DMS 273 treated with DMSO at 0.1 percent for 48 hours (cell line): ENCODE results near the gene HLA-B.
"Not testable (repeated sequence)": the region's sequence is repeated elsewhere in the genome, so short reads cannot be mapped to it uniquely, and the experiment has no call there.

Experiments
- DNase-seq: peaks from one replicate; lab custom pipeline; 2025; lab: John Stamatoyannopoulos, UW

HLA-B gene

GRCh38 chr6:31383149-31383548 lies 26.2 kb upstream of the HLA-B start:
- no peak for DNase-seq

- no peak for DNase-seq
Observed at GRCh38 chr6:31381666-31382065, 24.7 kb upstream of the HLA-B start.

GRCh38 chr6:31379850-31380249 lies 22.9 kb upstream of the HLA-B start:
- no peak for DNase-seq

GRCh38 chr6:31378721-31379103 lies 21.7 kb upstream of the HLA-B start:
- DNase-seq, result no peak

GRCh38 chr6:31378062-31378720 lies 21.2 kb upstream of the HLA-B start:
- no peak for DNase-seq

DNA sequence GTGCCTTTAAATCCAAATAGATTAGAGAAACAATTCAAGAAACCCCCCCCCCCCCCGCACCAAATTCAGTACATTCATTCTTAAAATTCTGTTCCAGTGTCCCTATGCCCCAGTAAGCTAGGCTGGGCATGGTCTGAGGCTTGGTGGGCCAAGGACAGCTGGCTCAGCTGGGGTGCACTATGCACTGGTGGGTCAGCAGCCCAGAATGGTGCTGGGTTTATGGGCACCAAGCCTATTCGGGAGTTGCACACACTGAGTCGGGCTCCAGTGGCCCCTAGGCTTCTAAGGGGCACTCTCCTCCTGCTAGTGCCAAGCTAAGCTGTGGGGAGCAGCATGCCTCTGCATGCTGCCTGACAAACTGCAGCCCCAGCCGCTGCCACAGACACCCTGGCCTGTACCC lies 20.1 kb upstream of the HLA-B start:
- no peak for DNase-seq

DNA sequence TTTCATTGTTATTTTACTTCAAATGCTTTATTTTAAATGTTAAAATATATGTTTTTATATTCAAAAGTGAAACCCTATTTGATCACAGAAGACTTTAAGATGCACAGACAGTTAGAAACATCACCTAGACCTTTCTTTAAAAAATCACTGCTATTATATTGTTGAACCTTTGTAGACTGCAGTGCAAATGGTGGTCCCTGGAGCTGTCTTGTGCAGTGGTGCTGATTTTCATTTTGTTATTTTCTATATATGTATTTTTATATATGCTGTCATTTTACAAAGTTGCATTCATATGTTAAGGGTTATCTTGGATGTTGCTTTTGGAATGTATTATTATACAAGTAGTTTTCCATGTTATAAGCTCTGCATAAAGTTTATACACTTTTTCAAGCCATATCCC lies 18.7 kb upstream of the HLA-B start:
- no peak for DNase-seq

GRCh38 chr6:31374118-31374517 lies 17.1 kb upstream of the HLA-B start:
- not testable (repeated sequence) for DNase-seq

DNA sequence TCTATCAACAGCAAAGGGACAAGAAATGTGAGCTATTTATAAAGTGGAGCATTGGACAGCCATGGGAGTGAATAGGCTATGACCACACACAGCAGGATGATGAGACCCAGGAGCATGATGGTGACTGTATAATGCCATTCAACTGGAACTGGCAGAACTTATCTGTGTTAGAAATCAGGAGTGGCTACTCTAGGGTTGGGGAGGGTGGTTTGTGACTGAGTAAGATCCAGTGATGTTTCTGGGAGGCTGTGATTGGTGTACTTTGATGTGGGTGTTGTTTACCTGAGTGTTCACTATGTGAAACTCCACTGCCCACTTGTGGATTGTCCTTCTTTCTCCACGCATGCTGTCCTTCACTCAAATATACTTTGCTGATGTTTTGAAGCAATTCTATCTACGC lies 11.5 kb upstream of the HLA-B start:
- DNase-seq, result no peak

GRCh38 chr6:31366693-31367470 lies 9.9 kb upstream of the HLA-B start:
- DNase-seq, result peak; percentile 62

GRCh38 chr6:31365864-31366263 lies 8.9 kb upstream of the HLA-B start:
- DNase-seq, result no peak

GRCh38 chr6:31363811-31364210 lies 6.8 kb upstream of the HLA-B start:
- no peak for DNase-seq

GRCh38 chr6:31362751-31363150 lies 5.8 kb upstream of the HLA-B start:
- DNase-seq, result no peak

GRCh38 chr6:31359581-31359980 lies 2.6 kb upstream of the HLA-B start:
- DNase-seq, result no peak

DNA sequence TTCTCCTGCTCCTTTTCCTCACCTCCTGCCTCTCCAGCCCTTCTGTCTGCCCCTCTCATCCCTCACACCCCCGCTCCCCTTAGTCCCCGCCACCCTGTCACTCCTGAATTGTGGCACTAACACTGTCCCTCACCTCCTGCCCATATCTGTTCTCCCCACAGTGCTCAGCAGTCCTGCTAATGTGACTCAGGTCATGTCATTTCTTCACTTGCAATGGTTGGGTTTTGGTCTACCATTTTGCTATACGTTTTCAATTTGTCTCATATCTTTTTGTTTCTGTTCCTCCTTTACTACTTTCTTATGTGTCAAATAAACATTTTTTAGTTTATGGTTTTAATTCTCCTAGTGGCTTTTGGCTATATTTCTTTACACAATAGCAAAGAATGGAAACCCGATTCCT lies 1.3 kb upstream of the HLA-B start:
- no peak for DNase-seq

DNA sequence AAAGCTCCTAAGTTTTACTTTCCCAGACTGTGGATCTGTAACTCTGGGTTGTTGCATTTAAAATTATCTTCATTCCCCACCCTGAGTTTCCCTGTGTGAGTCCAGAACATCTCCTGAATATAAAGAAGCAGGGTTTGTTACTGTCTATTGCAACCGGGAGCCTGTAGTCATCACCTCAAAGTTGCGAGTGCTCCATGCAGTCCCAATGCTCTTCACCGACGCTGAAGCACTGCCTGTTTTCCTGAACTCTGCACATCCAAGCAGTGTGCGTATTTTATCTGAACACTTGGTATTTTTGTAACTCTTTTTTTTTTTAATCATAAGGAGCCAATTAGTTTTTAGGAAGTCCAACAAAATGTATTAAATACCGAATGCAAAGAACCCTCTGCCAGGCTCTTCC lies 907 bp upstream of the HLA-B start:
- no peak for DNase-seq

DNA sequence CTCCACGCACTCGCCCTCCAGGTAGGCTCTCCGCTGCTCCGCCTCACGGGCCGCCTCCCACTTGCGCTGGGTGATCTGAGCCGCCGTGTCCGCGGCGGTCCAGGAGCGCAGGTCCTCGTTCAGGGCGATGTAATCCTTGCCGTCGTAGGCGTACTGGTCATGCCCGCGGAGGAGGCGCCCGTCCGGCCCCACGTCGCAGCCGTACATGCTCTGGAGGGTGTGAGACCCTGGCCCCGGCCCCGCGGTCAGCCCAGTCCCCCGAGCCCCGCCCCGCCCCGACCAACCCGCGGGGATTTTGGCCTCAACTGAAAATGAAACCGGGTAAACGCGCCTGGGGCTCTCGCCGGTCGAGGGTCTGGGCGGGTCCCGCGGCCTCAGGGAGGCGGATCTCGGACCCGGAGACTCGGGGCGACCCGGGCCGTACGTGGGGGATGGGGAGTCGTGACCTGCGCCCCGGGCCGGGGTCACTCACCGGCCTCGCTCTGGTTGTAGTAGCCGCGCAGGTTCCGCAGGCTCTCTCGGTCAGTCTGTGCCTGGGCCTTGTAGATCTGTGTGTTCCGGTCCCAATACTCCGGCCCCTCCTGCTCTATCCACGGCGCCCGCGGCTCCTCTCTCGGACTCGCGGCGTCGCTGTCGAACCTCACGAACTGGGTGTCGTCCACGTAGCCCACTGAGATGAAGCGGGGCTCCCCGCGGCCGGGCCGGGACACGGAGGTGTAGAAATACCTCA lies 598 bp downstream of the HLA-B start:
- DNase-seq, result no peak

DNA sequence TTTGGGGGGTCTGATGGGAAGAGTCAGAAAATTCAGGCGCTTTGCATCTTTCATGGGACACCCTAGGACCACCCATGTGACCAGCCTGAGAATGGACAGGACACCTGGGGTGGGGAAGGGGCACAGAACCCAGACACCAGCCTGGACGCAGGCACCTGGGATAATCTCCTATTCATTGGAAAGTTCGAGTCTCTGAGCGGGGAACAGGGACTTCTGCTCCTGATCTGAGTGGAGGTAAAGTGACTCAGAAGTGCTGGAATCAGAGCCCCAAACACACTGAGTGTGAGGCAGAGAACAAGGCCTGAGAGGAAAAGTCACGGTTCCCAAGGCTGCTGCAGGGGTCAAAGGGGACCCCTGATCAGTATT lies 1.4 kb downstream of the HLA-B start:
- DNase-seq, result no peak

- no peak for DNase-seq
Observed at GRCh38 chr6:31354864-31355582, 2.0 kb downstream of the HLA-B start.

- no peak for DNase-seq
Observed at GRCh38 chr6:31354158-31354863, 2.7 kb downstream of the HLA-B start.

GRCh38 chr6:31353384-31353945 lies 3.5 kb downstream of the HLA-B start:
- DNase-seq, result no peak
